K562 (cell line): Measurements from ENCODE around the gene HAAO. TPM values are rescaled to one million over a fixed set of nuclear protein-coding genes. Genes with fewer than 3 reads are reported as not detected.

Experiments
- ARID4B ChIP-seq: sonication (generic); formaldehyde crosslinking; IDR thresholded peaks from 2 replicates; pipeline ENCODE4 v1.8.0; 2022; ENCODE audit warnings: mild to moderate bottlenecking, missing genetic modification reagents
- CEBPZ ChIP-seq: fragments of 150-350 bp; IDR thresholded peaks from 2 replicates; pipeline ENCODE4 v1.6.1; 2014; ENCODE audit warnings: low read depth, mild to moderate bottlenecking, low read length, borderline replicate concordance
- KAT2B ChIP-seq: IDR thresholded peaks from one replicate; pipeline ENCODE4 v1.6.1; 2012; ENCODE audit warnings: low read depth, mild to moderate bottlenecking, control low read depth, inconsistent platforms, low read length, moderate library complexity
- KDM5B ChIP-seq: fragments of 200-600 bp; sonication (generic); IDR thresholded peaks from 2 replicates; pipeline ENCODE4 v1.6.1; 2012; ENCODE audit warnings: low read depth, mild to moderate bottlenecking, moderate library complexity, low read length, control low read depth, inconsistent platforms; ENCODE audit not compliant: insufficient replicate concordance
- TFAP4 ChIP-seq: sonication (generic); formaldehyde crosslinking; IDR thresholded peaks from 2 replicates; pipeline ENCODE4 v1.8.0; 2022; ENCODE audit warnings: missing genetic modification reagents, mild to moderate bottlenecking, moderate library complexity, borderline replicate concordance
- ZNF124 ChIP-seq: sonication (generic); formaldehyde crosslinking; IDR thresholded peaks from 2 replicates; pipeline ENCODE4 v1.8.1; 2022; ENCODE audit warnings: missing genetic modification reagents
- ZNF134 ChIP-seq: fragments of 250-450 bp; sonication (Bioruptor Pico); conservative IDR thresholded peaks from 2 replicates; pipeline ENCODE4 v1.4.0; 2020
- polyA plus RNA-seq, 8 experiments: library from polyadenylated mRNA; depleted of rRNA in 4 of 8; stranded (reverse) in 5 of 8; unstranded in 3 of 8; fragments of >200 nt; fragmentation: Nextera tagmentation in 2 of 8; fragmentation: Illumina TruSeq in 1 of 8; extraction: Ambion mirVana in 2 of 8; extraction: Trizol in 1 of 8; gene quantifications; 2 replicates each; pipeline versions ENCODE4 v1.2.1 to v1.2.3, GENCODE V29; 2011 to 2014; ENCODE audit warnings: inconsistent platforms in 1 of 8, missing spikeins in 1 of 8
- total RNA-seq, 7 experiments: library from RNA; depleted of rRNA in 6 of 7; stranded (reverse); fragments of >200 nt in 6 of 7; fragmentation: Illumina TruSeq in 2 of 7; extraction: Trizol in 2 of 7; gene quantifications; 2 replicates each; pipeline versions ENCODE4 v1.2.1 to v1.2.3, GENCODE V29; 2011 to 2021; ENCODE audit warnings: low replicate concordance in 1 of 7

HAAO gene
- total and polyA plus RNA-seq, 9 of the 15 experiments (the other 6 are each of a cell fraction or from before 2014, with no cell fraction given), result not detected

- TF ChIP-seq ARID4B (CRISPR knock-in tag) (no peak), CEBPZ (no peak), ZNF124 (CRISPR knock-in tag) (no peak), KAT2B (no peak), ZNF134 (CRISPR knock-in tag) (no peak), KDM5B (no peak), TFAP4 (CRISPR knock-in tag) (no peak)
These were observed 65.7 kb downstream of the HAAO start (continued) for GRCh38 chr2:42726680-42727079.
